ENCODE results near the gene SLC2A1.

Gene SLC2A1

GRCh38 chr1:42979896-42980800, 21.5 kb upstream of the SLC2A1 start:
- DNase-seq = no peak

DNA sequence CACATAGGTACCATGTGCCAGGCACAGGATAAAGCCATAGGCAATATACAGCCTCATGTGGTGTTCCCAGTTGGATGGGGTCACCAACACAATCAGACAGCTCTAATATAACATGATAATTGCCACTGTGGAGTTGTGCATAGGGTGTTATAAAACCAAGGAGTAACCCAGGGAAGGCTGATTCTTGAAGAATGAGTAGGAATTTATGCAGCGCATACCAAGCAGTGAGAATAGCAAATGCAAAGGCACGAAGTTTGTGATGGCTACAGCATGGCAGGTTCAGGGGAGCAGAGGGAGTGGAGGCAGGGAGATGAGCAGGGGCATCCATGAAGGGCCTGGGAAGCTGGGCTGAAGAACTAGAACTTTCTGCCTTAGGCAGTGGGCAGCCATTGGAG, 20.4 kb upstream of the SLC2A1 start:
- no peak for DNase-seq

DNA sequence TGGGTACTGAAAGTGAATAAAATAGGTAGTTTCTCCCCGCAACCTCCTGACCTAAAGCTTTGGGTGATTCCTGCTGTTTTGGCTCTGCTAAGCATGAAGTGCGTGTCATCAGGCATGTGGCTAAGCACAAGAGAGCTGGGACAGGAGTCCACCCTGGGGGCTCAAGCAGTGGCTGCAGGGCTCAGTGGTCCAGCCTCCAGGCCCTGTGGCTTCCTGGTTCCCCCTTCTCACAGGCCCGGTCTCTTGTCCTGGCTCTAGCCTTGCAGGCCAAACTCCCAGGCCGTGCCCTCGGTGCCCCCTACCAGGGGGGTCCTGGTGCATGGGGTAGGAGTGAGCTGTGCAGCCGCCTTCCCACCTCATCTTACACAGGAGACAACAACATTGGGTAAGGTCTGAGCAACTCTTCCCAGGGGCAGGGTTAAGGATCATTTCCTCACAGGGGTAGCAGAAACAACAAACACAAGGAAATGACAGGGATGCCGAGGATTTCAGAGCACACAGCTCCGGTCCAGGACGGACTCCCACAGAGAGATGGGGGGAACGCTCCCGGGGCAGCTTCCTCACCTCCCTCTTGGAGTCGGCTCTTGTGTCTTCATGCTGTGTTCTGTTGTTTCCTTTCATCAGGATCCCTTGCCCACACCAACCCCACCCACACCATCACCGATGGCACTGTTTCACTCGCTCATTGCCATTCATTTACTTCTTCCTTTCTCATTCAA, 19.8 kb upstream of the SLC2A1 start:
- no peak for DNase-seq

- DNase-seq = no peak
These were observed 19.0 kb upstream of the SLC2A1 start for GRCh38 chr1:42977653-42978052.

DNA sequence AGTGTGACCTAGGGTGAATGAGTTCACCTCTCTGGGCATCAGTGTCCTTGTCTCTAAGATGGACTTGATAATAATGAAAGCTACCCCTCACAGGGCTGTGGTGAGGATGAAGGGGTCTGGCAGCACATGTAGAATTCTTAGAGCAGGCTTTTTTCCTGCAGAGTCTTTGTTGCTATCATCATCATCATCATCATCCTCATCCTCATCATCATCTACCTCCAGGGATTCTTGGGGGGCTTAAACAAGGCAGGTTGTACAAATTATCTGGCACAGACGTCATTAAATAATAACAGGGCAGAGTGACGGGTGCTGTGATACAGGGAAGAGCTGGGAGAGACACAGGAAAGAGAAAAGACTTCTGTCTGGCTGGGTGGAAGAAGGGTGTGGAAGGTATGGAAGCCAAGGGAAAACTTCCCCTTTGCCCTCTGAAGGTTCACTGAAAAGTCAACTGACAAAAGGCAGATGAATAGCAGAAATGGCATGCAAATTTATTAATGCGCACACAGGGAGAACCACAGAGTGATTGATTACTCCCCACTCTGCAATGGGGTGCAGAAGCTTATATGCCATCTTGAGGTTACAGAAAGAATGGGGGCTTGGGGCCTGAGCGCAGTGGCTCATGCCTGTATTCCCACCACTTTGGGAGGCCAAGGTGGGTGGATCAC, 17.0 kb upstream of the SLC2A1 start:
- no peak for DNase-seq

DNA sequence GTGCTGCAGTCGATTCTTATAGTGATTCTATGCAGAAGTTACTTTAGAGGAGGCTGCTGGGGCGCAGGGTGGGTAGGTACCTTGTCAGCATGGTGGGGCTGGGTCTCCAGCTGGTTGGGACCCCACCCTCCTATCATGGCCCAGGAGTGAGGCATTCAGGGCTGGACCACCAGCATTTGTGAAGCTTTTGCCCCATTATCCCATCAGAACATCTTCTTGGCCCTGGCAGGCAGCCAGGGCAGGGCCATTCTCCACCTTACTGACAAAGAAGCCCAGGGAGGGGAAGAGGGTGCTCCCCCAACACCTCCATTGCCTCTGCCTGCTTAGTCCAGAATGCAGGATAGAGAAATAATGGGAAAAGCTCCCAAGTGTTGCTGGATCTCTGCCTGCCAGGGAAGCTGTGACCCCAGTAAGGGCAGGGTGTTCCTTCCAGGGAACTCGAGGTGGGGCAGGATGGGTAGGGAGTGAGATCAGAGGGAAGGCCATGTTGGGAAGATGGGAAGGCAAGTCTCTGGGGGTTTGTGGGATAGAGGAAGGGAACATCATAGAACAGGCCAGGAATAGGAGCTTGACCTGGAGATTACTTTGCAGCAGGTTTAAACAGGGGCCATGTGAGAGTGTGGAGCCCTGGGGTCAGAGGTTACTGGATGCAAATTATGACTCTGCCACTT, 16.2 kb upstream of the SLC2A1 start:
- DNase-seq = no peak

DNA sequence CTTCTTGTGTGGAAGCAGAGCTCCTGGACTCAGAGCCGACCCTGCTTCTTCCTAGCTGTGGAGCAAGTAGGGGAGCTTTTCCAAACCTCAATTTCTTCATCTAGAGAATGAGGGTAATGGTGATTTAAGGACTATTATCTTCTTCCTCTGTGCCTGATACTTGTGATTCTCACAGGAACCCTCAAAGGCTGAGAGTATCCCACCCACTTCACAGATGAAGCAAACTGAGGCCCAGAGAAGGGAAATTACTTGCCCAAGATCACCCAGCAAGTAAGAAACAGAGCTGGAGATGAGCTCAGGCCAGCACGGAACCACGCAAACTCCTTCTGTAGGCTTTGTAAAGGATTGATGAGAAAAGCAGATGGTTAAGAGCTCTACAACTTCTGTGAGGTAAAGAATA, 15.1 kb upstream of the SLC2A1 start:
- no peak for DNase-seq

- DNase-seq = no peak
These were observed 14.6 kb upstream of the SLC2A1 start for GRCh38 chr1:42973286-42973685.

DNA sequence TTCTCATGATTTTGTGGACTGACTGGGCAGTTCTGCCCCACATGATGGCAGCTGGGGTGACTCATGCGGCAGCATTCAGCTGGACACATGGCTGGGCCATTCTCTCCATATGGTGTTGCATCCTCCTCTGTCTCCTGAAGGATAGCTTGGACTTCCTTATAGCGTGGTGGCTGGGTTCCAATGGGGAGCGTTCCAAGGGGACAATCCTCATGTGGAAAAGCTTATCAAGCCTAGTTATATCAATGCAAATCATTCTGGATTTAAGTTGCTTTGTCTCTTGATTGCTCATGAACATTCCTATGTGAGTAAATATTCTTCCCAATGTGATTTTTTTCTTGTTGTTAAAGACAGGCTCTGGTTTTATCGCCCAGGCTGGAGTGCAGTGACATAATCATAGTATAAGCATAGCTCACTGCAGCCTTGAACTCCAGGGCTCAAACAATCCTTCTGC, 13.2 kb upstream of the SLC2A1 start:
- DNase-seq = no peak

- DNase-seq = no peak
These were observed 11.5 kb upstream of the SLC2A1 start for GRCh38 chr1:42970143-42970542.

GRCh38 chr1:42968654-42969053, 10.0 kb upstream of the SLC2A1 start:
- no peak for DNase-seq

DNA sequence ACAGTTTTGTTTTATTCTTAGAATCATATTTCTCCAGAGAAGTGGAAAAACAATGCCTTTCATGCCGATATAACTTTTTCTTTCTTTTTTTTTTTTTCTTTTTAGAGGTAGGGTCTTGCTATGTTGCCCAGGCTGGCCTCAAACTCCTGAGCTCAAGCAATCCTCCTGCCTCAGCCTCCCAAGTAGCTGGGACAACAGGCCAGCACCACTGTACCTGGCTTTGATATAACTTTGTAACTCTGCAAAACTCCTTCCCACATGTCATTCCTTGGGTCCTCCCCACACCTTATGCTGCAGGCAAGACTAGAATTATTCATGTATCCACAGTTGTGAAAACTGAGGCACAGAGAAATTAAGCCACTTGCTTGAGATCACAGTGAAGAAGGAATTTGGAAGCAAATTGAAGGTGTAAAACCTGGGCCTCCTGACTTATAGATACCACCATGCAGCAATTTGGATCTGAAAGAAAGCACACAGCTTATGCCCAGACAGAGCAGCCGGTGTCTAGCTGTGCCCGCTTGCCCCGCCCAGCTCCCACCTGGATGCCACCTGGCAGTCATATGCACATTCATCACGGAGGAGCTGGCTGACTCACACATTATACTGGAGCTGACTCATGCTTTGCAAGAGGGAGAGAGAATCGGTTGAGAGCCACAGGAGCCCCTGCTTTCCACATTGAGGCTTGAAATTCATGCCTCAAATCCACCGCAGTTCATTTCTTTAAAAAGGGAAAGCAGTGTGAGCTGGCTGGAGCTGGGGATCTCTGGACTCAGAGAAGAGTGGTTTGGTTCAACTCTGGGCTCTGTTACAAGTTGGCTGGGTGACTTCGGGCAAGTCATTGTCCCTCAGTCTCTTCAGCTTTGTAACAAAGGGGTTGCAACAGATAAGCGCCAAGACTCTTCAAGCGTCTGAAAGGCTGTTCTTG, 8.3 kb upstream of the SLC2A1 start:
- peak; percentile 74 to 87 for DNase-seq

GRCh38 chr1:42965378-42965777, 6.7 kb upstream of the SLC2A1 start:
- DNase-seq = no peak

GRCh38 chr1:42964044-42964812, 5.6 kb upstream of the SLC2A1 start:
- no peak for DNase-seq

- peak in 1 of 2 experiments; percentile 52 for DNase-seq
These were observed 4.8 kb upstream of the SLC2A1 start for GRCh38 chr1:42963378-42964043.

DNA sequence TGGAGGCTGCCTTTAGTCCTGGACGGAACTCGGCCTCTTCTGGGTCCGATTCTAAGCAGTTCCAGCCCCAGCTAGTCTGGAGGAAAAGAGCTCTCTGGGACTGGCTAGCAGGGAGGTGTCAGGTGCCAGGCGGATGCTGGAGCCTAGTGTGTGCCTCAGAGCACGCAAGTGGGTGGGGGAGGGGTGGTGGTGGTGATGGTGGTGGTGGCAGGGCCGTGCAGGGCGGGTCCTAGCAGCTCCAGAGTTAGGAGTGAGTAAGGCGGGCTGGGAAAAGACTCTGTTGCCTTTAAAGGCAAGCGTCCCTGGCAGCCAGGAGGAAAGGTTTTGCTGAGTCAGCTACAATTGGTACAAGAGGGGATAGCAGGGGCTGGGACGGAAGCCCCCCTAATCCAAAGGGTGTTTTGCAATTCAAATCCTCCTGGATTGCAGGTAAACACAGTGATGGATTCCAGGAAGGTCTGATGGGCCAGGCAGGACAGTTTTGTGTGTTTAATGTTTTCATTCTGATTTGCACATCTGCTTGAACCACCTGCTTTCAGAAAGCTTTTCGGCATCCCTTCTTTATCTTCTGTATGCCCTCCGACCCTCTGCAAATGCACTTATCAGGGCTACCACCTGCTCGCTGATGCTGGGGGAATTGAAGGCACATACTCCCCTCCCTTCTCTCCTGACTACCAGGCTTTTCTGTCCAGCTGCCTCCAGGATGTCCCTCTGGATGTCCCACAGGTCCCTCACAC, 4.1 kb upstream of the SLC2A1 start:
- peak; percentile 93 to 98 for DNase-seq

- no peak for DNase-seq
These were observed 2.8 kb upstream of the SLC2A1 start for GRCh38 chr1:42961312-42962091.

GRCh38 chr1:42960566-42961311, 2.1 kb upstream of the SLC2A1 start:
- DNase-seq = no peak

Data from NCI-H526 (cell line).